Thoracic aorta (tissue), 2 donors: Measurements from ENCODE around the gene MEOX2. TPM values are rescaled to one million over a fixed set of nuclear protein-coding genes. Genes with fewer than 3 reads are reported as not detected.

Source experiments
- ATAC-seq: fragments of 150-250 bp; one replicate; pipeline ENCODE4 v1.8.0; 2017; ENCODE audit warnings: low read depth; ENCODE audit not compliant: insufficient number of reproducible peaks, low FRiP score
- DNase-seq: peaks from one replicate; pipeline ENCODE4 v3.0.0-alpha.2; 2020; ENCODE audit warnings: low spot score
- H3K27ac ChIP-seq, 2 donors: fragments of 200-600 bp; sonication (generic); 1 replicate in 1 of 2; 2 replicates in 1 of 2; pipeline ENCODE4 v1.5.1; 2016; ENCODE audit warnings: mild to moderate bottlenecking in 2 of 2, moderate library complexity in 2 of 2
- H3K27me3 ChIP-seq: fragments of 200-600 bp; sonication (generic); replicated peaks from 2 replicates; pipeline ENCODE4 v1.6.0; 2016; ENCODE audit warnings: mild to moderate bottlenecking; ENCODE audit not compliant: insufficient read depth
- H3K36me3 ChIP-seq: fragments of 200-600 bp; sonication (generic); one replicate; pipeline ENCODE4 v1.5.1; 2016
- H3K4me1 ChIP-seq, 2 donors: fragments of 200-600 bp; sonication (generic); 1 replicate in 1 of 2; 2 replicates in 1 of 2; pipeline versions ENCODE4 v1.5.1 to v1.6.0; 2016; ENCODE audit warnings: low read depth in 2 of 2, mild to moderate bottlenecking in 1 of 2; ENCODE audit not compliant: control insufficient read depth in 1 of 2
- H3K4me3 ChIP-seq: fragments of 200-600 bp; sonication (generic); 2 replicates; pipeline ENCODE4 v1.5.1; 2016; ENCODE audit warnings: mild to moderate bottlenecking
- H3K9me3 ChIP-seq: fragments of 200-600 bp; sonication (generic); 2 replicates; pipeline ENCODE4 v1.5.1; 2016
- total RNA-seq, 2 donors: library from RNA; depleted of rRNA; stranded (reverse); fragments of >200 nt; gene quantifications; one replicate each; pipeline versions ENCODE4 v1.1.0 to v1.2.3, GENCODE V29; 2016
- TF ChIP-seq, protein P1 (sequence below): fragments of 200-600 bp; sonication (generic); IDR thresholded peaks from one replicate; pipeline ENCODE4 v1.5.1; 2019; ENCODE audit warnings: antibody characterized with exemption

Gene MEOX2
- total RNA-seq, 2 donors from 2014 or later, result 9.5 to 9.9 TPM

DNA sequence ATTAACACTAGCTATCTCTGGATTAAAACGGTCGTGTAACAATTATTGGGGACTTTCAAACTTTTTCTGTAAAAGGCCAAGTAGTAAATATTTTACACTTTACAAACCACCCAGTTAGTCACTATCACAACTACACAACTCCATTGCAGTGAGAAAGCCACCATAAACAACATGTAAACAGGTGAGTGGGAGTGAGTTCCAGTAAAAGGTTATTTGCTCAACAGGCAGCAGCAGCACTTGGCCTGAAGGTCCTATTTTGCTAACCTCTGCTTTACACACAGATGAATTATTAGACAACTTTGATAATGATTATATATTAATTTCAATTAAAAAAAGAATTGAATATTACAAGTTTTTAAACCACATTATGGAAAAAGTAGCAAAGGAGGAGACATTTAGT lies 108.9 kb downstream of the MEOX2 start:
- H3K4me1 ChIP-seq, result peaks cover 0 to 4% of the 10 kb centered on the region in 2 donors
- TF ChIP-seq, protein P1, sequence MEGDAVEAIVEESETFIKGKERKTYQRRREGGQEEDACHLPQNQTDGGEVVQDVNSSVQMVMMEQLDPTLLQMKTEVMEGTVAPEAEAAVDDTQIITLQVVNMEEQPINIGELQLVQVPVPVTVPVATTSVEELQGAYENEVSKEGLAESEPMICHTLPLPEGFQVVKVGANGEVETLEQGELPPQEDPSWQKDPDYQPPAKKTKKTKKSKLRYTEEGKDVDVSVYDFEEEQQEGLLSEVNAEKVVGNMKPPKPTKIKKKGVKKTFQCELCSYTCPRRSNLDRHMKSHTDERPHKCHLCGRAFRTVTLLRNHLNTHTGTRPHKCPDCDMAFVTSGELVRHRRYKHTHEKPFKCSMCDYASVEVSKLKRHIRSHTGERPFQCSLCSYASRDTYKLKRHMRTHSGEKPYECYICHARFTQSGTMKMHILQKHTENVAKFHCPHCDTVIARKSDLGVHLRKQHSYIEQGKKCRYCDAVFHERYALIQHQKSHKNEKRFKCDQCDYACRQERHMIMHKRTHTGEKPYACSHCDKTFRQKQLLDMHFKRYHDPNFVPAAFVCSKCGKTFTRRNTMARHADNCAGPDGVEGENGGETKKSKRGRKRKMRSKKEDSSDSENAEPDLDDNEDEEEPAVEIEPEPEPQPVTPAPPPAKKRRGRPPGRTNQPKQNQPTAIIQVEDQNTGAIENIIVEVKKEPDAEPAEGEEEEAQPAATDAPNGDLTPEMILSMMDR, result no peak
- no peaks in the 10 kb centered on the region for H3K9me3 ChIP-seq
- ATAC-seq, result no peak
- H3K27ac ChIP-seq, result no peak overlapping the region
- DNase-seq, result no peak
- no peaks in the 10 kb centered on the region for H3K36me3 ChIP-seq
- no peaks in the 10 kb centered on the region for H3K27me3 ChIP-seq
- no peak overlapping the region for H3K4me3 ChIP-seq

DNA sequence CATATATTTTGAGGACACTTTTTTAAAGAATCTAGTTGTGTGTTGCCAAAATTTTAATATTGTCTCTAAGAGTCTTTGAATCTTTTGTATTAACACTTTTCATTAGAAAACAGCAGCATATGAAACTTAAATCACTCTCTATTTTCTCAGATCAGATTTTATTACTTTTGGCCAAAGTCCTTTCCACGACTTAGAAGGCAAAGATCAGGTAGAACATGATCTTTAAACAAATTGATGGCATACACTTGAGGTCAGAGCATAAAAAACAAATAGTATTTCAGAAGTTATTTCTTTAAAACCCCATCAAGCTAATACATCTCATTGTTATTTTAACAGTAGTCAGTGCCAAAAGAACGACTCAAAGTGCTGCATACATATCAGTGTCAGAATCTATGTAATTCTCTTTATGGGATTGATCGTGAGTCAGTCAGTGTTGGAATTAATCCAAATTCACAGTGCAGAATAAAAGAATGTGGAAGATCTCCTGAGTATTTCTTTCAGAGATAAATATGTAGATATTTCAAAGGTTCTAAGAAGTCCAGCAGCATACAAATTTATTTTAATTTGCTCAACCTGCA lies 115.1 kb downstream of the MEOX2 start:
- TF ChIP-seq, protein P1, result no peak
- DNase-seq, result no peak
- Histone ChIP-seq H3K27ac (no peak overlapping the region), H3K9me3 (no peaks in the 10 kb centered on the region), H3K36me3 (no peaks in the 10 kb centered on the region), H3K27me3 (no peaks in the 10 kb centered on the region), H3K4me1 (no peaks in the 10 kb centered on the region), H3K4me3 (no peak overlapping the region)
- no peak for ATAC-seq

DNA sequence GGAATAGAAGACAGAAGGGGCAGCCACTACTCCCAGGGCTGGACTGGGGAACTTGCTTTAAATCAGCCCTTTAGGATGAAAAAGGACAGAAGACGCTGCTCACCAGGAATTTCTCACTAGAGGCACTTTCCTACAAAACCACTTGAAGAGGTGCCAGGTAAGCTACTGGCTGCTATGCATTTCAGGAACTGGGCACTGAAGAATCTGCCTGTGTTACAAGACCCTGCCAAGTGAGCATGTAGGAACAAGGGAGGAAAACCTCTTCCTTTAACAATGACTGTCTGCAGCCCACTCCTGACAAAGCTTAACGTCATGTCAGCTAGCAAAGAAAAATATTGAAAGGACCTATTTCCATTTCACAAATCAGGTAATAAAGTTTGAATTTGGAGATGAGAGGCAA lies 118.8 kb downstream of the MEOX2 start:
- H3K27ac ChIP-seq, result no peak overlapping the region

DNA sequence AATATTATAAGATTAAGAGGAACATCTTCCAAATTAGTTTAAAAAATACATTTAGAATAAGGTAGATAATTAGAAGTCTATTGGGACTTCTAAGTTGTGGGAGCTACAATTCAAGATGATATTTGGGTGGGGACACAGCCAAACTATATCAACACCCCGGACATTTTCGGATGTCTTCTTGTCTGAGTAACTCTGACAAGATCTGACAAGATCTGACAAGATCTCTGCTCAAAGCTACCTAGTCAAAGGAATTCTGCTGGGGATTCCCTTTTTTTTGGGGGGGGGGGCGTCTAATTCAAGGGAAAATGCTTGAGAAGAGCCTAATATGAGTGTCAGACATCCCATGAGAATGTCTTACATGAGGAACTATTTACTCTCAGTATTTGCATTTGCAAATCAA lies 119.4 kb downstream of the MEOX2 start:
- Histone ChIP-seq H3K4me3 (no peak overlapping the region), H3K9me3 (no peaks in the 10 kb centered on the region), H3K4me1 (peaks cover 0 to 2% of the 10 kb centered on the region in 2 donors), H3K36me3 (no peaks in the 10 kb centered on the region), H3K27me3 (no peaks in the 10 kb centered on the region), H3K27ac (no peak overlapping the region)
- TF ChIP-seq, protein P1, result no peak
- DNase-seq (no peak), ATAC-seq (no peak)

More for the DNA sequence above, 118.8 kb downstream of the MEOX2 start:
- no peaks in the 10 kb centered on the region for H3K9me3 ChIP-seq
- TF ChIP-seq, protein P1, result no peak
- no peaks in the 10 kb centered on the region for H3K27me3 ChIP-seq
- DNase-seq (no peak), ATAC-seq (no peak)
- H3K4me1 ChIP-seq, result no peaks in the 10 kb centered on the region
- no peak overlapping the region for H3K4me3 ChIP-seq
- no peaks in the 10 kb centered on the region for H3K36me3 ChIP-seq

DNA sequence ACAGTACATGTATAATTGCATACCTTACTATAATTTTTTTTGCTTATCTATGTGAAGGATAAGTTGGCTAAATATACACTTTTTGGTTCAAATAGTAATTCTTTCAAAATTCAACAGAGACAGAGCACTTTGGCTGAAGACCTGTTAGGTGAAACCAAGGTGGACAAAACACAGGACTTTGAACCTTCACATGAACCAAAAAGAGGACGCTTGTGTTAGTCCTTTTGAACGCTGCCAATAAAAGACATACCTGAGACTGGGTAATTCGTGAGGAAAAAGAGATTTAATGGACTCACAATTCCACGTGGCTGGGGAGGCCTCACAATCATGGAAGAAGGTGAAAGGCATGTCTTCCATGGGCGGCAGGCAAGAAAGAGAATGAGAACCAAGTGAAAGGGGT lies 120.0 kb downstream of the MEOX2 start:
- Histone ChIP-seq H3K27ac (no peak overlapping the region), H3K4me3 (no peak overlapping the region), H3K27me3 (no peaks in the 10 kb centered on the region), H3K4me1 (peaks cover 0 to 8% of the 10 kb centered on the region in 2 donors), H3K36me3 (no peaks in the 10 kb centered on the region), H3K9me3 (no peaks in the 10 kb centered on the region)
- TF ChIP-seq, protein P1, result no peak
- no peak for DNase-seq
- no peak for ATAC-seq
